Ureter (tissue), 1 donor: ENCODE data around the gene NUDT1. TPM values are rescaled to one million over a fixed set of nuclear protein-coding genes. Genes with fewer than 3 reads are reported as not detected.

ENCODE experiments used
- DNase-seq: peaks from one replicate; pipeline ENCODE4 v3.0.0-alpha.2; 2020; ENCODE audit warnings: low spot score
- total RNA-seq: library from RNA; stranded (reverse); gene quantifications from one replicate; pipeline ENCODE4 v1.2.4, GENCODE V29; 2023
- donor health status: DM: yes; HTN: yes; CAD: no.

NUDT1 gene
- total RNA-seq, 1 donor from 2014 or later, result 8.9 TPM

DNA sequence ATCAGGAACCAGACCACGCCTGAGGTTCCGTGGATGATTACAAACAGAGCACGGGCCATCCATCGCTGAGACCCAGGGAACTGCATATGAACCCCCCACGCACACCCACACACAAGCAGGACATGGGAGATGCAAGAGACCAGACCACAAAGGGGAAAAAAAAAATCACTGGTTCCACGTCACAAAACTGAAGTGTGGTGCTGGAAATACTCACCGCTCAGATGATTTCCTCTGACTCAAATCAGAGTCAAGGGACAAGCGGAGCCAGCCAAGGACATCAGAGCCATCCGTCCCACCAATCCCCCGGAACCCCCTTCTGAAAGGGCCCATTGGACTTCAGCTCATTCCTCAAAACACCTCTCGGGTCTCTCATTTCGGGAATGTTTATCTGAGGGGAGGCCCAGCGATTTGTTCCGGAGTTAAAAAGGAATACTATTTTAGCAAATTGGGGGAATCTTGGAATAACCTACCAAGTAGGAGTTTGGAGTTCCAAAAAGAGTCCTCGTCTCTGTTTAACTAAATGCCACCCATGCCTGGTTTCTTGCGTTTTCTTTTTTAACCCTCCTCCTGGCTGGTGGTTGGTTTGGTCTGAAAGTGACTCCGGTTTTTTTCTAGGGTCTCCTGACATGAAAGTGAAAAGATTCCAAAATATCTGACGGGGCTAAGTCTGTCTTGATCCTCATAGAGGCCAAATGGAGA lies 57.3 kb downstream of the NUDT1 start:
- DNase-seq, result no peak

- DNase-seq, result no peak
Observed at GRCh38 chr7:2299870-2300512, 58.0 kb downstream of the NUDT1 start.

Other genes with a start within 250 kb of the NUDT1 start
- gene MAD1L1, start 9.3 kb upstream of the NUDT1 start, total RNA-seq, result 41.4 TPM
- 34.2 TPM for gene MRM2, start within 50 bp of the NUDT1 start, total RNA-seq
- gene SNX8, start 72.2 kb downstream of the NUDT1 start, total RNA-seq, result 23.7 TPM
- gene EIF3B, start 112.6 kb downstream of the NUDT1 start, total RNA-seq, result 142 TPM
- 19.0 TPM for gene CHST12, start 161.4 kb downstream of the NUDT1 start, total RNA-seq
- gene GRIFIN, start 234.2 kb downstream of the NUDT1 start, total RNA-seq, result not detected